Glutamatergic neuron (in vitro differentiated cells): ENCODE results near the gene SLC35F3. TPM values are rescaled to one million over a fixed set of nuclear protein-coding genes. Genes with fewer than 3 reads are reported as not detected.

Source experiments
- DNase-seq: peaks from one replicate; pipeline ENCODE4 v3.0.0; 2022
- H3K27ac Mint-ChIP-seq: one replicate; pipeline ENCODE4 v1.8.0; 2020; ENCODE audit warnings: mild to moderate bottlenecking, mixed read lengths, inconsistent platforms; ENCODE audit not compliant: unreplicated experiment
- H3K27me3 Mint-ChIP-seq: one replicate; pipeline ENCODE4 v1.8.0; 2020; ENCODE audit warnings: mild to moderate bottlenecking, moderate library complexity, mixed read lengths, inconsistent platforms; ENCODE audit not compliant: unreplicated experiment
- H3K36me3 Mint-ChIP-seq: one replicate; pipeline ENCODE4 v1.8.0; 2020; ENCODE audit warnings: mild to moderate bottlenecking, mixed read lengths, inconsistent platforms; ENCODE audit not compliant: unreplicated experiment
- H3K4me1 Mint-ChIP-seq: one replicate; pipeline ENCODE4 v1.8.0; 2020; ENCODE audit warnings: mild to moderate bottlenecking, low read depth, mixed read lengths, inconsistent platforms; ENCODE audit not compliant: unreplicated experiment
- H3K4me3 Mint-ChIP-seq: one replicate; pipeline ENCODE4 v1.8.0; 2020; ENCODE audit warnings: mild to moderate bottlenecking, mixed read lengths, inconsistent platforms; ENCODE audit not compliant: unreplicated experiment
- H3K9me3 Mint-ChIP-seq: one replicate; pipeline ENCODE4 v1.8.0; 2020; ENCODE audit warnings: mild to moderate bottlenecking, moderate library complexity, mixed read lengths, inconsistent platforms; ENCODE audit not compliant: unreplicated experiment
- CTCF ChIP-seq: fragments of 200-600 bp; sonication (generic); IDR thresholded peaks from one replicate; pipeline ENCODE4 v1.5.0; 2021; ENCODE audit not compliant: partially characterized antibody, unreplicated experiment
- total RNA-seq: library from RNA; stranded (reverse); fragmentation: NEBNext Ultra II Directional; extraction: Animal tissue kit (Norgen Biotek cat#: 25700); gene quantifications from one replicate; pipeline ENCODE4 v1.2.1, GENCODE V29; 2021; ENCODE audit not compliant: unreplicated experiment

Gene SLC35F3
- total RNA-seq, 1 donor from 2014 or later: 0.98 TPM

- no peak for TF ChIP-seq CTCF
- Mint-ChIP-seq H3K36me3 (no peaks in the 10 kb centered on the region), H3K4me1 (no peaks in the 10 kb centered on the region), H3K27ac (no peak overlapping the region), H3K27me3 (peaks cover 2% of the 10 kb centered on the region), H3K4me3 (no peak overlapping the region), H3K9me3 (no peaks in the 10 kb centered on the region)
- DNase-seq: no peak
Measured at GRCh38 chr1:234018816-234019215, 114.3 kb downstream of the SLC35F3 start.

- no peaks in the 10 kb centered on the region for H3K27me3 Mint-ChIP-seq
Measured at GRCh38 chr1:234019387-234019786, 114.9 kb downstream of the SLC35F3 start.

GRCh38 chr1:234022302-234022701 is 117.8 kb downstream of the SLC35F3 start:
- Mint-ChIP-seq H3K9me3 (no peaks in the 10 kb centered on the region), H3K36me3 (no peaks in the 10 kb centered on the region), H3K4me1 (no peaks in the 10 kb centered on the region), H3K4me3 (no peak overlapping the region), H3K27me3 (no peaks in the 10 kb centered on the region), H3K27ac (no peak overlapping the region)
- no peak for DNase-seq
- no peak for TF ChIP-seq CTCF

More at GRCh38 chr1:234019387-234019786, 114.9 kb downstream of the SLC35F3 start:
- no peaks in the 10 kb centered on the region for H3K9me3 Mint-ChIP-seq
- H3K27ac Mint-ChIP-seq: no peak overlapping the region
- H3K4me3 Mint-ChIP-seq: no peak overlapping the region
- DNase-seq: no peak
- TF ChIP-seq CTCF: no peak
- H3K36me3 Mint-ChIP-seq: no peaks in the 10 kb centered on the region
- no peaks in the 10 kb centered on the region for H3K4me1 Mint-ChIP-seq

GRCh38 chr1:234039603-234040002 is 135.1 kb downstream of the SLC35F3 start:
- DNase-seq: no peak
- H3K27me3 Mint-ChIP-seq: peaks cover 2% of the 10 kb centered on the region
- no peak overlapping the region for H3K27ac Mint-ChIP-seq
- no peaks in the 10 kb centered on the region for H3K9me3 Mint-ChIP-seq
- no peak overlapping the region for H3K4me3 Mint-ChIP-seq
- no peaks in the 10 kb centered on the region for H3K4me1 Mint-ChIP-seq
- H3K36me3 Mint-ChIP-seq: no peaks in the 10 kb centered on the region
- TF ChIP-seq CTCF: no peak

- no peaks in the 10 kb centered on the region for H3K4me1 Mint-ChIP-seq
- H3K9me3 Mint-ChIP-seq: no peaks in the 10 kb centered on the region
- H3K36me3 Mint-ChIP-seq: no peaks in the 10 kb centered on the region
- no peak for DNase-seq
- no peak overlapping the region for H3K27ac Mint-ChIP-seq
- no peak overlapping the region for H3K4me3 Mint-ChIP-seq
- H3K27me3 Mint-ChIP-seq: peaks cover 2% of the 10 kb centered on the region
- TF ChIP-seq CTCF: no peak
Measured at GRCh38 chr1:234040446-234041317, 136.2 kb downstream of the SLC35F3 start.
